ENCODE data around the gene CATSPERB.
"Not testable (repeated sequence)": the region's sequence is repeated elsewhere in the genome, so short reads cannot be mapped to it uniquely, and the experiment has no call there.

CATSPERB gene

GRCh38 chr14:91737619-91738018 lies 5.7 kb upstream of the CATSPERB start:
- DNase-seq (ENCODE audit: low read depth), result no peak
- H3K4me3 ChIP-seq (ENCODE audit: low read depth, low read length), result no peak overlapping the region

GRCh38 chr14:91732859-91733477 lies 1.1 kb upstream of the CATSPERB start:
- no peak overlapping the region for H3K4me3 ChIP-seq (ENCODE audit: low read depth, low read length)
- no peak for DNase-seq (ENCODE audit: low read depth)

- DNase-seq (ENCODE audit: low read depth), result no peak
- H3K4me3 ChIP-seq (ENCODE audit: low read depth, low read length), result no peak overlapping the region
Measured at GRCh38 chr14:91732439-91732838, 553 bp upstream of the CATSPERB start.

- H3K4me3 ChIP-seq (ENCODE audit: low read depth, low read length), result no peak overlapping the region
Measured at GRCh38 chr14:91731018-91731417, 868 bp downstream of the CATSPERB start.

GRCh38 chr14:91729756-91730155 lies 2.1 kb downstream of the CATSPERB start:
- no peak for DNase-seq (ENCODE audit: low read depth)
- no peak overlapping the region for H3K4me3 ChIP-seq (ENCODE audit: low read depth, low read length)

More at GRCh38 chr14:91731018-91731417, 868 bp downstream of the CATSPERB start:
- no peak for DNase-seq (ENCODE audit: low read depth)

DNA sequence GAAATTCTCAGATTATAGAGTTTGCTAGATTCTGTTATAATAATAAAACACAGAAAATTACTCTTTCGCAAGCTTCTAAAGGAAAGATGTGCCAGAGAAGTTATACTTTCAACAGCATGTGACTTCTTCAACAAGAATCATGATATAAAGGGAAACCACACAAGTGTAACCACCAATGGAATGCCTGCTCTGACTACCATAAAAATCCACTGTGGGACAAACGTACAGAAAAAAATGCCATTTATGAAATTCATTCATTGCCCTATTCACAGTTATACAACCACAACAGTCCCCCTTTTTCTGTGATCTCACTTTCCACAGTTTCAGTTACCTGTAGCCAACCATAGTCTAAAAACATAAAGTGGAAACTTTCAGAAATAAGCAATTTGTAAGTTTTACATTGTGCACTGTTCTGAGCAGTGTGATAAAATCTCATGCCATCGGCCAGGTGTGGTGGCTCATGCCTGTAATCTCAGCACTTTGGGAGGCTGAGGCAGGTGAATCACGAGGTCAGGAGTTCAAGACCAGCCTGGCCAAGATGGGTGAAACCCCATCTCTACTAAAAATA lies 3.2 kb downstream of the CATSPERB start:
- no peak for DNase-seq (ENCODE audit: low read depth)
- H3K4me3 ChIP-seq (ENCODE audit: low read depth, low read length), result no peak overlapping the region

DNA sequence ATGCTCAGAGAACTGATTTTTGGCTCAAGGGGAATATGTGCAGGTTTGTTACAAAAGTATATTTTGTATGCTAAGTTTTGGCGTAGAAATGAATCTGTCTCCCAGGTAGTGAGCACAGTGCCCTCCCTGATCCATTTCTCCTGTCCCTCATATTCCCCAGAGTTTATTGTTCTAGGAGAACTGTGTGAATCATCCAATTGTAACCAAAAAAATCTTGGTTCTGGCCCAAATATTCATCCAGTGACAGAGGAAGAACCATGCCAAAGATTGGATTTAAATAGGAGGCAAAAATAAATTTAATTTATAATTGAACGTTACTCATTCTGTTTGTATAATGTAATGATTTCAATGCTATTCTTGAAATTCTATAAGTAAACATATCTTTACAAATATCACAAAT lies 4.8 kb downstream of the CATSPERB start:
- no peak for DNase-seq (ENCODE audit: low read depth)
- H3K4me3 ChIP-seq (ENCODE audit: low read depth, low read length), result no peak overlapping the region

- H3K4me3 ChIP-seq (ENCODE audit: low read depth, low read length), result no peak overlapping the region
- no peak for DNase-seq (ENCODE audit: low read depth)
Measured at GRCh38 chr14:91723501-91723900, 8.4 kb downstream of the CATSPERB start.

GRCh38 chr14:91722386-91722785 lies 9.5 kb downstream of the CATSPERB start:
- no peak for DNase-seq (ENCODE audit: low read depth)

GRCh38 chr14:91719839-91720238 lies 12.0 kb downstream of the CATSPERB start:
- no peak for DNase-seq (ENCODE audit: low read depth)
- H3K4me3 ChIP-seq (ENCODE audit: low read depth, low read length), result no peak overlapping the region

More at GRCh38 chr14:91722386-91722785, 9.5 kb downstream of the CATSPERB start:
- no peak overlapping the region for H3K4me3 ChIP-seq (ENCODE audit: low read depth, low read length)

DNA sequence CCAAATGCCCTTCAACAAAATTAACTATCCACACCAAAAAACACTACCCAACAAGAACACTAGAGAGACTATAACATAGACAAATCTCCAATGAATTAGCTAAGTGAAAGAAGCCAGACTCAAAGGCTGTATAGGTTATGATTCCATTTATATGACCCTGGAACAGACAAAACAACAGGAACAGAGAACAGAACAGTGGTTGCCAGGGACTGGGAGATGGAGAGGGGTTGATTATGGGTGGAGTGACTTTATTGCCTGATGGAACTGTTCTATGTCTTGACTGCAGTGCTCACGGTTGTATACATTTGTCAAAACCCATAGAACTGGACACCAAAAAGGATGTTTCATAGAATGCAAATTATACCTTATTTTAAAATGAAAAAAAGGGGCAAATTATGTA lies 14.9 kb downstream of the CATSPERB start:
- H3K4me3 ChIP-seq (ENCODE audit: low read depth, low read length), result no peak overlapping the region
- no peak for DNase-seq (ENCODE audit: low read depth)

DNA sequence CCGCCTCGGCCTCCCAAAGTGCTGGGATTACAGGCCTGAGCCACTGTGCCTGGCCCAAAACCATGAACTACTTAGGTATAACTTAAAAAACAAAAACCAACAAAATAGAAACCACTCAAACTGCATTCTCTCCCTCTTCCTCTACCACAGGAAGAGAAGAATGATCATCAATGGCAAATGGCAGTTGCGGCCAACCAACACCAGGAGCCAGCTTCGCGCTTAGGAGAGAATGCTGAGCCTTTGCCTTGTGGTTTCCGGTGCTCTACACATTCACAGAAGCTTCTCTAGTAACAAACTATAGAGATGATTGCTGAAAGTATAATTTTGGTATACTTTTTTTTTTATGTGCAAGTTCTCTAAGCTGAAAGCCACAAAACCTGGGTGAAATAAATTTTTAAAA lies 17.1 kb downstream of the CATSPERB start:
- DNase-seq (ENCODE audit: low read depth), result no peak

DNA sequence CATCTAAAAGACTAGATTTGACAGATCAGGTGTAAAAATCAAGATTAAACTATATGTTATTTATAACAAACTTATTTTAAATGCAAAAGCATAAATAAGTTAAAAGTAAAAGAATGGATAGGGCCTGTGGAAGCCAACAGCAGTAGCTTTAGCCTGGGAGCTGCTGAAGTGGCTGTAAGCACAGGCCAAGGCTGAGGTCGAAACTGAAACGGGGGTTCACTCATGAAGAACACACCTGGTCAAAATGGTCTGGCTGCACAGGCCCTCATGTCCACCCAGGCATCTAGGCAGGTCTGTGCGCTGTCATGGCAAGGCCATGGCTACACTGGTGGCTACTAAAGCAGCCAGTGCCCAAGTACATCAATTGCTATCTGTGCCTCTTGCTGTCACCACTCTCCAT lies 23.1 kb downstream of the CATSPERB start:
- no peak for DNase-seq (ENCODE audit: low read depth)
- H3K4me3 ChIP-seq (ENCODE audit: low read depth, low read length), result no peak overlapping the region

More for the DNA sequence above, 17.1 kb downstream of the CATSPERB start:
- H3K4me3 ChIP-seq (ENCODE audit: low read depth, low read length), result no peak overlapping the region

- H3K4me3 ChIP-seq (ENCODE audit: low read depth, low read length), result no peak overlapping the region
- no peak for DNase-seq (ENCODE audit: low read depth)
Measured at GRCh38 chr14:91706996-91707395, 24.9 kb downstream of the CATSPERB start.

DNA sequence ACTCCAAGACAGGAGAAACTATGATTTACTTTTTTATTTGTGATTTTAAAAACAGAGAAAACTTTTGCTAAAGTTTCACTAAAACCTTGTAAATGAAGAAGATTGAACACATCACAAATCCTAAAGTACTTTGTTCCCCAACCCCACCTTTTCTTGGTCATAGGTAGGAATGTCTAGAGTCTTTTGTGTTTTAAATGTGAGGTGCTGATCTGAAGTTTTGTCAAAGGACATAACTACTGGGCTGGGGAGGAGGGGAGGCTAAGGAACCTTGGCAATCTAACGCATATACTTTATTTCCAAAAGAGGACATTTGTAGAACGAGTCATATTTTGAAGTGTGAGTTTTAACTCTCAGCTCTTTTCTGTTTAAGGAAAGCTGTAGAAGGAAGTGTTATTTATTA lies 37.2 kb downstream of the CATSPERB start:
- no peak for DNase-seq (ENCODE audit: low read depth)
- H3K4me3 ChIP-seq (ENCODE audit: low read depth, low read length), result no peak overlapping the region

GRCh38 chr14:91693346-91693745 lies 38.5 kb downstream of the CATSPERB start:
- DNase-seq (ENCODE audit: low read depth), result peak; percentile 6
- no peak overlapping the region for H3K4me3 ChIP-seq (ENCODE audit: low read depth, low read length)

- no peak overlapping the region for H3K4me3 ChIP-seq (ENCODE audit: low read depth, low read length)
- DNase-seq (ENCODE audit: low read depth), result no peak
Measured at GRCh38 chr14:91692075-91692474, 39.8 kb downstream of the CATSPERB start.

GRCh38 chr14:91689608-91690007 lies 42.3 kb downstream of the CATSPERB start:
- H3K4me3 ChIP-seq (ENCODE audit: low read depth, low read length), result no peak overlapping the region
- DNase-seq (ENCODE audit: low read depth), result no peak

- not testable (repeated sequence) for DNase-seq (ENCODE audit: low read depth); H3K4me3 ChIP-seq (ENCODE audit: low read depth, low read length)
Measured at GRCh38 chr14:91687436-91687835, 44.5 kb downstream of the CATSPERB start.

DNA sequence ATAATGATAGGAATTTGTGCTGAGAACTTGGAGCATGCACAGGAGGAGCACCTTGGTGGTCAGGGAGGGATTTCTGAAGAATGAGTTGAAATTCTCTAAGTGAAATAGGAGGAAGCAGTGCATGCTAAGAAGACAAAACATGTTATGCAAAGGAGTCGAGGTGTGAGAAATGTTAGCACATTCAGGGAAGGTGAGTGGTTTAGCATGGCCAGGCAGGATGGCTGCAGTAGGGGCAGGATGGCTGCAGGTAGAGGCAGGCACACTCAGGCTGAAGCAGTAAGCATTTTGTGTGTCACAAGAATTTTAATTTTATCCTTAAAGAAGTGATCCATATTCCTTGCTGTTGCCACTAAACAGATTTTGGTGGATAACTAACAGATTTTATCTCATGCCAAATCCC lies 46.3 kb downstream of the CATSPERB start:
- DNase-seq (ENCODE audit: low read depth), result no peak
- no peak overlapping the region for H3K4me3 ChIP-seq (ENCODE audit: low read depth, low read length)

GRCh38 chr14:91681893-91682563 lies 49.9 kb downstream of the CATSPERB start:
- DNase-seq (ENCODE audit: low read depth), result no peak
- no peak overlapping the region for H3K4me3 ChIP-seq (ENCODE audit: low read depth, low read length)
